ENCODE measurements around the gene NUDC. TPM values are rescaled to one million over a fixed set of nuclear protein-coding genes. Genes with fewer than 3 reads are reported as not detected.

The NUDC gene
- total RNA-seq, 1 experiment from 2014 or later = 118 TPM

GRCh38 chr1:26953374-26953773, 31.8 kb downstream of the NUDC start:
- no CpG with 5 or more reads among the region's 5 CpGs for WGBS (ENCODE audit: extremely low coverage, insufficient read length, low lambda C conversion rate)
- no peak overlapping the region for H3K23ac ChIP-seq (ENCODE audit: insufficient read length, low read depth, low read length)
- H3K4me3 Mint-ChIP-seq = no peak overlapping the region

More at GRCh38 chr1:26953374-26953773, 31.8 kb downstream of the NUDC start:
- H3K4me1 Mint-ChIP-seq = no peaks in the 10 kb centered on the region
- H3K79me1 ChIP-seq (ENCODE audit: insufficient read depth, low read depth, low read length, poor library complexity, severe bottlenecking) = peaks cover 6% of the 10 kb centered on the region
- H3K14ac ChIP-seq (ENCODE audit: insufficient read depth, low read length) = no peak overlapping the region
- no peak overlapping the region for H2BK120ac ChIP-seq (ENCODE audit: low read depth, low read length, poor library complexity, severe bottlenecking)
- H3K9ac ChIP-seq (ENCODE audit: extremely low read depth, insufficient read length, low read length) = no peak overlapping the region
- H3K23me2 ChIP-seq (ENCODE audit: insufficient read length, low read depth, low read length, poor library complexity, severe bottlenecking) = no peaks in the 10 kb centered on the region
- H3K27ac ChIP-seq (ENCODE audit: insufficient read length, low read depth, low read length) = no peak overlapping the region
- no peaks in the 10 kb centered on the region for H3K27me3 ChIP-seq (ENCODE audit: insufficient read depth, low read length)
- no peak overlapping the region for H3T11ph ChIP-seq (ENCODE audit: low read length)
- no peak overlapping the region for H2AK5ac ChIP-seq (ENCODE audit: insufficient read length, low read length)
- H4K20me1 ChIP-seq (ENCODE audit: control insufficient read depth, insufficient read depth, insufficient read length) = no peaks in the 10 kb centered on the region
- peaks cover 4 to 48% (median 41%) of the 10 kb centered on the region in 3 experiments; a peak in 5 of 7 replicates for H3K36me3 Mint-ChIP-seq (ENCODE audit: insufficient read depth in 1 of 3, low read depth in 3 of 3)
- peaks cover 4 to 5% of the 10 kb centered on the region in 2 experiments; a peak in 2 of 5 replicates for H3K9me3 Mint-ChIP-seq
- H3K27ac Mint-ChIP-seq = no peak overlapping the region
- H2AFZ ChIP-seq (ENCODE audit: low read length) = no peak overlapping the region
- no peak overlapping the region for H3K56ac ChIP-seq (ENCODE audit: insufficient read length, low read depth, low read length)
- no peak overlapping the region for H3K4ac ChIP-seq (ENCODE audit: low read depth, low read length)
- H4K91ac ChIP-seq (ENCODE audit: insufficient read length, low read depth, low read length) = no peak overlapping the region
- H2BK12ac ChIP-seq (ENCODE audit: insufficient read length, low read depth, low read length) = no peak overlapping the region
- H4K5ac ChIP-seq (ENCODE audit: insufficient read length, low read depth, low read length) = no peak overlapping the region
- no peaks in the 10 kb centered on the region; the same call in 1 of the 2 replicates for H3K79me2 ChIP-seq (ENCODE audit: insufficient read depth, low read length)
- no peaks in the 10 kb centered on the region for H3K27me3 Mint-ChIP-seq (ENCODE audit: low read depth)
- H2BK5ac ChIP-seq (ENCODE audit: insufficient read length, low read length) = no peak overlapping the region
- DNase-seq = no peak
- no peaks in the 10 kb centered on the region for H3K4me1 ChIP-seq (ENCODE audit: insufficient read depth, low read length)
- H4K8ac ChIP-seq (replicated peaks; ENCODE audit: insufficient read length, low read depth, low read length) = no peak overlapping the region
- H3K4me2 ChIP-seq (ENCODE audit: insufficient read depth, insufficient read length, low read length) = no peak overlapping the region
- no peaks in the 10 kb centered on the region for H3K9me3 ChIP-seq (ENCODE audit: control insufficient read depth, low read depth, low read length)
- no peak for TF ChIP-seq CTCF (conservative IDR thresholded peaks at IDR 0.05)
- no peak overlapping the region for H2BK15ac ChIP-seq (ENCODE audit: low read depth, low read length)
- no peak overlapping the region for H3K18ac ChIP-seq (ENCODE audit: insufficient read length, low read depth, low read length)
- no peak overlapping the region for H2BK20ac ChIP-seq (ENCODE audit: low read depth, low read length, poor library complexity, severe bottlenecking)
